ENCODE data around the gene AGO3.

GRCh38 chr1:35894183-35894582, 36.7 kb upstream of the AGO3 start:
- TF ChIP-seq CTCF (IDR thresholded peaks at IDR 0.05 in 2 of 3, conservative IDR thresholded peaks at IDR 0.05 in 1 of 3; ENCODE audit: borderline replicate concordance in 1 of 3, insufficient read depth in 1 of 3, low read depth in 2 of 3, low read length in 2 of 3) (no peak), ELF1 (IDR thresholded peaks at IDR 0.05; ENCODE audit: borderline replicate concordance, low read depth) (no peak), MAX (IDR thresholded peaks at IDR 0.05) (no peak), EZH2phosphoT487 (IDR thresholded peaks at IDR 0.05; ENCODE audit: borderline replicate concordance) (no peak), POLR2A (IDR thresholded peaks at IDR 0.05; ENCODE audit: borderline replicate concordance, extremely low read depth, insufficient read depth, insufficient read length) (no peak), SIN3A (IDR thresholded peaks at IDR 0.05; ENCODE audit: low read depth) (no peak), EGR1 (IDR thresholded peaks at IDR 0.05; ENCODE audit: low read depth) (no peak), ZFX (IDR thresholded peaks at IDR 0.05) (no peak), RAD21 (IDR thresholded peaks at IDR 0.05; ENCODE audit: low read depth) (no peak), REST (IDR thresholded peaks at IDR 0.05; ENCODE audit: low read depth) (no peak), SRF (IDR thresholded peaks at IDR 0.05; ENCODE audit: low read depth) (no peak), EZH2 (IDR thresholded peaks at IDR 0.05) (no peak), POLR2AphosphoS5 (IDR thresholded peaks at IDR 0.05; ENCODE audit: low read depth, low read length) (no peak)

Measured in HCT116 (cell line).